Prostate gland (tissue), 2 donors: Measurements from ENCODE around the gene PDGFC. TPM values are rescaled to one million over a fixed set of nuclear protein-coding genes. Genes with fewer than 3 reads are reported as not detected.
A peak's percentile ranks its signal among the peaks of the same experiment; 100 is the strongest.

Experiments used
- DNase-seq: peaks from one replicate; pipeline ENCODE4 v3.0.0-alpha.2; 2019; ENCODE audit warnings: low spot score
- H3K27ac ChIP-seq, 2 donors: fragments of 200-600 bp; sonication (generic); 2 replicates each; pipeline ENCODE4 v1.5.1; 2017 to 2019
- H3K27me3 ChIP-seq: fragments of 200-600 bp; sonication (generic); replicated peaks from 2 replicates; pipeline ENCODE4 v1.5.1; 2019; ENCODE audit not compliant: insufficient read depth
- H3K36me3 ChIP-seq, 2 donors: fragments of 200-600 bp; sonication (generic); 1 replicate in 1 of 2; 2 replicates in 1 of 2; pipeline versions ENCODE4 v1.5.1 to v1.8.1; 2017 to 2019
- H3K4me1 ChIP-seq: fragments of 200-600 bp; sonication (generic); replicated peaks from 2 replicates; pipeline ENCODE4 v1.5.1; 2019
- H3K4me3 ChIP-seq, 2 donors: fragments of 200-600 bp; sonication (generic); 2 replicates each; pipeline ENCODE4 v1.5.1; 2017 to 2019
- H3K9me3 ChIP-seq: fragments of 200-600 bp; sonication (generic); 2 replicates; pipeline ENCODE4 v1.5.1; 2017
- CTCF ChIP-seq, 4 experiments: fragments of 200-600 bp in 2 of 4; fragments of 450-650 bp in 2 of 4; sonication (generic) in 2 of 4; IDR thresholded peaks; 1 replicate in 3 of 4; 2 replicates in 1 of 4; pipeline ENCODE4 v1.5.1; 2016 to 2019; ENCODE audit warnings: antibody characterized with exemption in 4 of 4, mild to moderate bottlenecking in 2 of 4, moderate library complexity in 2 of 4
- POLR2A ChIP-seq: fragments of 450-650 bp; IDR thresholded peaks from one replicate; pipeline ENCODE4 v1.6.1; 2016; ENCODE audit warnings: antibody characterized with exemption, mild to moderate bottlenecking
- POLR2AphosphoS5 ChIP-seq: sonication (generic); formaldehyde crosslinking; IDR thresholded peaks from one replicate; pipeline ENCODE4 v1.6.1; 2017; ENCODE audit warnings: antibody characterized with exemption
- WGBS: methylation state at CpG from one replicate; pipeline ENCODE4 v1.1.5; 2018; 5-methylcytosine and 5-hydroxymethylcytosine counted together
- intact Hi-C: fragments of 100-400 bp; cut with DNase I; formaldehyde crosslinking; loops from one replicate; pipeline ENCODE4 v1.14.2; 2022
- total RNA-seq, 2 donors: library from RNA; depleted of rRNA; stranded (reverse); fragments of >200 nt; gene quantifications; one replicate each; pipeline ENCODE4 v1.1.0, GENCODE V29; 2016

PDGFC gene
- total RNA-seq, 2 donors from 2014 or later, result 18.6 to 36.8 TPM

DNA sequence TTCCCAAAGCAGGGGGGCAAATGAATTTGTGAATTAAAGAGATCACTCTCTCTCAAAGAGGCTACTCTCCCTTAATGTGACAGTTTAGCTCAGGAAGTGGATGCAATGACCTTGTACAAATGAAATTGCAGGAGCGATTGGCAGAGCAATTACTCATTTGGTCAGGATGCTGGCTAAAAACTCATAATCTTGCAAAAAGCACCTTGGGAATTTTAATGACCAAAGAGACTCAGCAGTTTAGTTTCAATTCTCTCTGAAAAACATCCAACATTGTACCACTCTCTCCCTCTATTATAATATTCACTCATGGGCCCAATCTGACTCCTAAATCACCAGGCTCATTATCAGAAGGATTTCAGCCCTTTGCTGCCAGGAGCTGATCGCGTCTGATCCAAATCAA lies 26.1 kb downstream of the PDGFC start:
- Histone ChIP-seq H3K36me3 (no peaks in the 10 kb centered on the region), H3K4me1 (no peaks in the 10 kb centered on the region), H3K9me3 (no peaks in the 10 kb centered on the region), H3K4me3 (no peak overlapping the region), H3K27me3 (no peaks in the 10 kb centered on the region), H3K27ac (peak overlapping the region in 1 of 2 donors; percentile 26)
- intact Hi-C loops, result loop anchor here (10.0 kb wide), 1 partner anchor 121 kb away; no protein-coding TSS in a partner anchor
- DNase-seq, result no peak
- TF ChIP-seq POLR2AphosphoS5 (no peak), CTCF (IDR thresholded peaks at IDR 0.05) (no peak)
- 22% methylated on average over 3 of the region's 3 CpGs for WGBS

GRCh38 chr4:156942991-156943390 lies 28.6 kb downstream of the PDGFC start:
- no peaks in the 10 kb centered on the region for H3K4me1 ChIP-seq
- TF ChIP-seq POLR2AphosphoS5 (no peak), CTCF (IDR thresholded peaks at IDR 0.05) (no peak), POLR2A (no peak)
- no peak for DNase-seq
- H3K9me3 ChIP-seq, result no peaks in the 10 kb centered on the region
- intact Hi-C loops, result loop anchor here (10.0 kb wide), 1 partner anchor 118 kb away; no protein-coding TSS in a partner anchor
- H3K27me3 ChIP-seq, result no peaks in the 10 kb centered on the region
- H3K27ac ChIP-seq, result peak overlapping the region in 1 of 2 donors; percentile 14
- H3K4me3 ChIP-seq, result no peak overlapping the region
- 88% methylated on average over 4 of the region's 4 CpGs for WGBS
- no peaks in the 10 kb centered on the region for H3K36me3 ChIP-seq

DNA sequence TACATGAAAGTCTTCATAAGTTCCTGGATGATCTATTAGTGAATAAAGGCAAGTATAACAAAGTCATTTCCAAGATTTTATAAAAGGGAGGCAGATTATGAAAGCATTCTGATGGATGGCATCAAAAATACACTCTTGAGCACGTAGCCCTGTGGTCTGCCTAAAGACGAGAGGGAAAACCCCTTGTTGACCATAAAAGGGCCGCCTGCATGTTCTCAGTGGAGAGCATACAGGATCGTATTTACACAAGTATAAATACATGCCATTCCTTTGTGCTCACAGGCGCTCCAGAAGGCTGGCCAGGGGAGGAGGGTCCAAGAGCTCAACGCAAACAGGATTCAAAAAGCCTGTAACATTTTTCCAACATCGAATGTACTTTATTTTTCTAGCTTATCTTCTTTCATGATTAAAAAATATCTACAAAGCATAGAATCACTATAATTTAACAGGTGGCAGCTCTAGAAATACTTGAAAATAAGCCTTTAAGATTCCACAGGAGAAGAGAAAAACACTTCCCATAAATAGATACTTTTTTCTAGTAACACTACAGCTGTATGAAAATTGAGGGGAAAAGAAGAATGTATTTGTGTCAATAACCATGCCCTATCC lies 29.6 kb downstream of the PDGFC start:
- Histone ChIP-seq H3K27me3 (no peaks in the 10 kb centered on the region), H3K9me3 (no peaks in the 10 kb centered on the region), H3K4me1 (no peaks in the 10 kb centered on the region), H3K27ac (peak overlapping the region; percentile 24 to 28), H3K4me3 (no peak overlapping the region), H3K36me3 (no peaks in the 10 kb centered on the region)
- TF ChIP-seq POLR2AphosphoS5 (peak; percentile 65), CTCF (IDR thresholded peaks at IDR 0.05) (no peak), POLR2A (no peak)
- DNase-seq, result peak; percentile 55
- intact Hi-C loops, result loop anchor here (10.0 kb wide), 1 partner anchor 117 kb away; no protein-coding TSS in a partner anchor
- 11% methylated on average over 7 of the region's 7 CpGs for WGBS

- no peak overlapping the region for H3K27ac ChIP-seq
- TF ChIP-seq CTCF (IDR thresholded peaks at IDR 0.05), result no peak
- no peak for TF ChIP-seq POLR2A
- intact Hi-C loops, result loop anchor here (10.0 kb wide), 1 partner anchor 115 kb away; no protein-coding TSS in a partner anchor
- DNase-seq, result no peak
- no peaks in the 10 kb centered on the region for H3K4me1 ChIP-seq
- H3K9me3 ChIP-seq, result no peaks in the 10 kb centered on the region
- H3K4me3 ChIP-seq, result no peak overlapping the region
- 82% methylated on average over 2 of the region's 2 CpGs for WGBS
- H3K27me3 ChIP-seq, result no peaks in the 10 kb centered on the region
- H3K36me3 ChIP-seq, result no peaks in the 10 kb centered on the region
Observed at GRCh38 chr4:156939801-156940200, 31.8 kb downstream of the PDGFC start.

DNA sequence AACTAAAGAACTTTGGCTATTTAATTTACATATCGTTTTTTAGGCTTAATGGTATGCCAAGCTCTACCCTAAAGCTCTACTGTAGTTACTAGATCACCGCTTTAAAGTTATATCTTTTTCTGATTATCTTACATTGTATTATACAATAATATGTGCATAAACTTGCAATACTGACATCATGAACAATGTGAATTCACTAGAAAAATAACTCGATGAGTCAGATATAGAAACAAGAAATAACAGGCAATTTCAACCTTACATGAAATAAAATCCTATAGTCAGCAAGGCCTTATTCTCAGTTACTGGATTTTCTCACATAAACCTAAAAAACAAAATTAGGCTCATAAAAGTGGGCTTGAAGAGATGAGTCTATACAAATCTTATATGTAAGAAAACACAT lies 32.5 kb downstream of the PDGFC start:
- Histone ChIP-seq H3K4me3 (no peak overlapping the region), H3K4me1 (no peaks in the 10 kb centered on the region), H3K27me3 (no peaks in the 10 kb centered on the region), H3K27ac (no peak overlapping the region), H3K36me3 (no peaks in the 10 kb centered on the region), H3K9me3 (no peaks in the 10 kb centered on the region)
- intact Hi-C loops, result no loop called here
- 88% methylated on average over 3 of the region's 3 CpGs for WGBS
- no peak for DNase-seq
- TF ChIP-seq POLR2A (no peak), POLR2AphosphoS5 (no peak), CTCF (IDR thresholded peaks at IDR 0.05) (no peak)
